Measurements from ENCODE around the gene PIEZO1. TPM values are rescaled to one million over a fixed set of nuclear protein-coding genes. Genes with fewer than 3 reads are reported as not detected.
A peak's percentile ranks its signal among the peaks of the same experiment; 100 is the strongest.

PIEZO1 gene
- total RNA-seq, 1 donor from 2014 or later, result 91.7 TPM

DNA sequence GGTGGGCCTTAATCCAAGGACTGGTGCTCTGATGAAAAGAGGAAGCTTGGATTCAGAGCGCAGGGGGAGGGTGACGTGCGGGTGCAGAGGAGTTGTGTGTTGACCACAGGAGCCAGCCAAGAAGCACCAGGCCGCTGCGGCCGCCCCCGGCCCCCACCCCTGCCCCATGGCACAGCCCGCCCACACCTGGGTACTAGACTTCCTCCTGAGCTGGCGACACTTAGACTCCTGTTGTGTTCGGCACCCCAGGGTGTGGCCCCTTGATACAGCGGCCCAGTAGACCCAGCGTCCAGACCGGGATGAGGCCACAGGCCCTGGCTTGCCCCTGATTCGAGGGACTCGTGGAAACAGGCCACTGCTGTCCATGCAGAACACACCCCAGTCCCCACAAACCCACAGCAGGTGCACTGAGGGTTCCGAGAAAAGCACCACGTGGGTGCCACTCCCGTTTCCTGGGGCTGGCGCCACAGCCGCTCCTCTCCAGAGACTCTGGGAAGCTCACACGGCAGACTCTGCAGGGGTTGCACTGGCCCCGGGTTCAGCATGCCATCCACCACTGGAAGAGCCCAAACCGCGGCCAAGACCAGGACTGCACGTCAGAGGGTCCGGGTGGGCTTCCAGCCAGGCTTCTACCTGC lies 93.0 kb downstream of the PIEZO1 start:
- DNase-seq (ENCODE audit: low spot score), result no peak

DNA sequence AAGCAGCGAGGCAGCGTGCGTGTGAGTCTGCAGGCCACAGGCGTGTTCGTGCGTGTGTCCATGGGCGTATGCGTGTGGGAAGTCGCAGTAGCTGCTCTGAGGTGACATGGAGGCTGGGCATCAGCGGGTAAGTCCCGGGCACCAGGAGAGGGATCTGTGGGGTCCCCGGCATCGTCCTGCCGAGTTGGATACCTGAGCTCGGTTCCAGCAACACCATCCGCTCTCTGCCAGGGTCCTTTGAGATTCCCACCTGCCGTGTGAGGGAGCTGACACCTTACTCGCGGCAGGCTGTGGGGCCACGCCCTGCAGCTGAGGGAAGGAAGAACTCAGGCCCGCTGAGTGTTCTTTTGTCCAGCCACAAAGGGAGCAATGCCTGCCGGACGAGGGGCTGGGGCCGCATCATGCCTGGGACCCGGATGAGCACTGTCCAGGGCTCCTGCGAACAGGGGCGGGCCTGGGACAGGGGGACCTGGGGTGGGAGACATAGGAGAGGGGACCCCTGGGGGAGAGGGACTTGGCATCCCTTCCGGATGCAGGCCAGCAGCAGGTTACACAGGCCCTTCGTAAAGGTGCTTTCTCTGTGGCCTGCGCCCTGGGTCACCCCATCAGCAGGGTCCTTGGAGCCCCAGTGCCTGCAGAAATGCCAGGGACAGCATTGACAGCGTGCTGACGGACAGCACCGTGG lies 93.7 kb downstream of the PIEZO1 start:
- DNase-seq (ENCODE audit: low spot score), result no peak

- DNase-seq (ENCODE audit: low spot score), result no peak
Measured at GRCh38 chr16:88690341-88691128, 94.5 kb downstream of the PIEZO1 start.

DNA sequence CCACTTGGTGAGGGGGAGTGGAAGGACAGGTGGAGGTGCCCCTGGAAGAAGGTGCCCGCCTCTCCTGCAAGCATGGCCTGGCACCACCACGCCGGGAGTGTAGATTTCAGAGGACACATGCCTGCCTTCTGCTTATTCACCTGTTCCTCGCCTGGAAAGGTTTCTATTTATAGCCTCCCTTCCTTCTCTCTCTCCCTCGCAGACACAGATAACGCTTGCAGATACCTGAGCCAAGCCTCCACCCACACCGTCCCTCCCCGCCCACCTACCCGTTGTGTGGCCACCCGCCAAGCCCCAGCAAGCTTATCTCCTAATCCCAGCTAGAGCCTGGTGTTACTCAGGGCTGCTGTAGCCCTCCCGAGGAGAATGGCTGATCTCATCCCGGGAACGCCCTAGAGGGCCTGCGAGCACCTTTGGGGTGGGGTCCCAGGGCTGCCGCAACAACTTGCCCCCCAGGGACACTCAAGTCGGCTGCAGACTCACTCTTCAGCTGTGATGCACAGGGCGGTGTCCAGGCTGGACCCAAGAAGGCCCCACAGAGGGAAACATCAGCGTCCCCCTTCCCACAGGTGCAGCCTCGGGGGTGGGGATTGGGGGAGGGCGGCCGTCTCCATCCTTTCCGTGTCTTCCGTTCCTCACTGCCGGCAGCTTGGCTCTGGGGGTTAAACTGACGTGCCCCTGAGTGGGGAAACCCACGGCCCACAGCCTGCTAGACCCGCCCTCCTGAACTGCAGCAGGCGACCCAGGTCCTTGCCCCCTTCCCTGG lies 96.8 kb downstream of the PIEZO1 start:
- peak; percentile 32 for DNase-seq (ENCODE audit: low spot score)

DNA sequence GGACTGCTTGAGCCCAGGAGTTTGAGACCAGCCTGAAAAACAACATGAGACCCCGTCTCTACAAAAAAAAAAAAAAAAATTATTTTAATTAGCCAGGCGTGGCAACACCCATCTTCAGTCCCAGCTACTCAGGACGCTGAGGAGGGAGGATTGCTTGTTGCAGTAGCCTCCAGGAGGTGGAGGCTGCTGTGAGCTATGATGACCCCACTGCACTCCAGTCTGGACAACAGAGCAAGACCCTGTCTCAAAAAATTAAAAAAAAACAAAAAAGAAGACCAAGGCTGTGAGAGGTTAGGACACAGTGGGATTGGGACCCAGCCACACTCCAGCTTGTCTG lies 97.4 kb downstream of the PIEZO1 start:
- DNase-seq (ENCODE audit: low spot score), result no peak

GRCh38 chr16:88687254-88687576 lies 97.8 kb downstream of the PIEZO1 start:
- DNase-seq (ENCODE audit: low spot score), result no peak

DNA sequence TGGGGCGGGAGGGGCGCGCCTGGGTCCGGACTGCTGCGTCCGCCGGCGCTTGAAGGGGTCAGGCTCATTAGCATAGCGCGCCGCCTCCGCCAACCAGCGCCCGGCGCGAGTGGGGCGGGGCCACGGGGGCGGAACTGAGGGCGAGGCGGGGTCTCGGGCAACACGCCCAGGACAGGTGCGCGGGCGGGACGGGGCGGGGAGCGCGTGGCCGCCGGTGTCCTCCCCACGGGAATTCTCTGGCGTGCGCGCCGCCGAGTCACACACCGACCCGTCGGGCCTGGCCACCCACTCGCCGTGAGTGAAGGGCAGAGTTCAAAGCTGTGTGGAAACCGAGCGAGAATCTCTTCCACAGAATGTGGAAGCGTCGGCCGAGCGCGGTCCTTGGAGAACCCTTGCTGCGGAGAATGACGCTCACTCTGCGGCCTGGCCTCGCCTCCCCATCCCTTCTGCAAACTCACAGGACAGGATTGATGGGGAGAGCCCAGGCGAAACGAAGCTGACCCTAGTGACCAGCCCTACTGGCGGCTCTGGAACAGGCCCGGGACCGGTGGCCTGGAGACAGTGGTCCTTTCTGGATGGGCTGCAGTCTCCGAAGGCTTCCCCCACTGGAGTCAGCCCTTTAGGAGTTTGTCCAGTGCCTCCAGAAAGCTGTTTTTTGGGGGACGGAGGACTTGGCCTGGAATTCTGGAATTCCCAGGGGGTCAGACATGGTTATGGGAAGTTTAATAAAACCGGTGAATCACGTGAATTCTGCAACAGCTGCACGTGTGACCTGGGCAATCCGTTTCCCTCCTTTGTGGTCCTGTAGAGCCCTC lies 98.4 kb downstream of the PIEZO1 start, which contains the start of gene SNAI3:
SNAI3 (minus strand) TSS at position 69 of the 815 bp plus-strand sequence. CDS start 101 bp downstream, outside the sequence.
- DNase-seq (ENCODE audit: low spot score), result peak; percentile 64

- DNase-seq (ENCODE audit: low spot score), result no peak
Measured at GRCh38 chr16:88686062-88686438, 99.0 kb downstream of the PIEZO1 start.

DNA sequence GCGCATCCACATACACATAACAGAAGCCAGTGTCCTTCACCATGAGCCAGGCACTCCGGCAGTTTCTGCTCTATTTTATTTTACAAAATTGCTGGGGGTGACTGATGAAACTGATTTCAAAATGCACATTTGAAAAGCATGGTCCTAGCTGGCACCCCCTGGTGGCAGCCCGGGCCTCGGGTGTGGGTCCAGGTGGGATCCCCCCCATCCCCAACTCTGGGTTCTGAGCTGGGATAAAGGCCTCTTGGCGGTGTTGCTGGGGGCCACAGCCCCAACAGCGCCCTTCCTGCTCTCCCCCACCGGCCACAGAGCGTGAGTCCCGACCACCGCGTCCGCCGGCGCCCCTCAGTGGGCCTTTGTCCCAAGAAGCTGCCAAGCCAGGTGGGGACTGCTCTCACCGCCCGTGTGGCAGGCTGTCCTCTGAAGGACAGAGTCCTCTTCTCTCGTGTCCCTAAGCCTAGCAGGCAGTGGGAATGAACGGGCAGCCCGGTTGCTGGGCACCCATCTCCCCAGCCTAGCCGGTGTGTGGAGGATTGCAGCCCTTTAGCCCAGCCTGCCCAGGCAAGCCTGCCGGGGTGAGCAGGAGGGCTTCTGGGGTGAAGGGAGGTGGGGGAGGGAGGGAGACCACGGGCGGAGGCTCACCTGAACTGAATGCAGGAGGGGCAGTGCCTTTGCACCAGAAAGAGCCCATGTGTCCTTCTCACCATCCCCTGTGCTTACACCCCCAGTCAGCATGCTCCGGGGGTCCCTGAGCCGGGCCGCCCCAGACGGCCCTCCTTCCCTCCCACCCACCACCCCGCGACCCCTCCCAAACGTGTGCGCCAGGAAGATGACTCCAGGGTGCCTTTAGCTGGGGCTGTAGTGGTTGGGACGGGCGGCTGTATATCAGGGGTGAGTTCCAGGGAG lies 99.6 kb downstream of the PIEZO1 start:
- no peak for DNase-seq (ENCODE audit: low spot score)

DNA sequence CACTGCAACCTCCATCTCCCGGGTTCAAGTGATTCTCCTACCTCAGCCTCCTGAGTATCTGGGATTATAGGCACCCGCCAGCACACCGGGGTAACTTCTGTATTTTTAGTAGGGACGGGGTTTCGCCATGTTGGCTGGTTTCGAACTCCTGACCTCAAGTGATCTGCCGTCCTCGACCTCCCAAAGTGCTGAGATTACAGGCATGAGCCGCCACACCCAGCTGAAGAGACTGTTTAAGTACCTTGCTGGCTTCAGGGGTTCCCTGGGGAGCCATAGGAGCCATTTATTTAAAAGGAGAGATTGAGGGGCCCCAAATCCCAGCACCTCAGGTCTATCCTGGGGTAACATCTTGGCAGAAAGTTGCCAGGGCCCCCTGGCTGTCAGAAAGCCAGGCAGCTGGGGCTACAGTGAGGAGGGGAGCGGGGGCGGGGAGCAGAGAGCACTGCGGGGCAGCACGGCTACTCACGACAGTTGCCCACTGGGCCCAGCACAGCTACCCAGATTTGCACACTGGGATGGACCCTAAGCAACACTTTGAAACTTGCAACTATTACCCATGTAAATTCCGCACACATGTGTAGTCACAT lies 100.4 kb downstream of the PIEZO1 start:
- no peak for DNase-seq (ENCODE audit: low spot score)

DNA sequence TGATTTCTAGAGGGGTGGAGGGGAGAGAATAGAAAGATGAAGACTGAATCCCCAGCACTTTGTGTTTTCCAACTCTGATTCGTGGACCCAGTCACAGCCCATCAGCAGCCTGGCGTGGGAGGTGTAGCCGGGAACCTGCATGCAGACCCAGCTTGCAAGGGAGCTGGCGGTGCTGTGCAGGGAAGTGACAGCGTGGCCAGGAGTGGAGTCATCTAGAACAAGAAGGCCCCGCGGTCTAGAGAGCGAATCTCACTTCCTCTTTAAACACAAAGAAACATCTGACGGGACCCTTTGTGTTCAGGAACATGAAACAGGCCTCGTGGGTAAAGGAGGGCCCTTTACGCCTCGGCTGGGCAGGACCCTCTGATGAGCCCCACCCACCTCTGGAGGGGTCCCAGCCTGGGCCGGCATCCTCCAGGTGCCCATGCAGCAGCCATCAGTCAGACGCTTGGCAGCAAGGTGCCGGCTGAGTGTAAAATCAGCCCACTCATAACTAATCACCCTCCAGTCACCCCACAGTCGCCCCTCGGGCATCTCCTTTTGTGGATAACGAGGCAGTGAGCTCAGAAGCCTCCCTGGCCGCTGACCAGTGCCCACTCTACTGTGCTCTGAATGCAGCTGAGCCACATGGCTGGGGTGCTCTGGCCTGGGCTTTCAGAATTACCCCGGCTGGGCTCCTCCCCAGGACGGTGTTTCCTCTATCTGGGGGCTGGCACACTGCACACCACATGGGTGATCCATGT lies 103.1 kb downstream of the PIEZO1 start:
- DNase-seq (ENCODE audit: low spot score), result no peak

DNA sequence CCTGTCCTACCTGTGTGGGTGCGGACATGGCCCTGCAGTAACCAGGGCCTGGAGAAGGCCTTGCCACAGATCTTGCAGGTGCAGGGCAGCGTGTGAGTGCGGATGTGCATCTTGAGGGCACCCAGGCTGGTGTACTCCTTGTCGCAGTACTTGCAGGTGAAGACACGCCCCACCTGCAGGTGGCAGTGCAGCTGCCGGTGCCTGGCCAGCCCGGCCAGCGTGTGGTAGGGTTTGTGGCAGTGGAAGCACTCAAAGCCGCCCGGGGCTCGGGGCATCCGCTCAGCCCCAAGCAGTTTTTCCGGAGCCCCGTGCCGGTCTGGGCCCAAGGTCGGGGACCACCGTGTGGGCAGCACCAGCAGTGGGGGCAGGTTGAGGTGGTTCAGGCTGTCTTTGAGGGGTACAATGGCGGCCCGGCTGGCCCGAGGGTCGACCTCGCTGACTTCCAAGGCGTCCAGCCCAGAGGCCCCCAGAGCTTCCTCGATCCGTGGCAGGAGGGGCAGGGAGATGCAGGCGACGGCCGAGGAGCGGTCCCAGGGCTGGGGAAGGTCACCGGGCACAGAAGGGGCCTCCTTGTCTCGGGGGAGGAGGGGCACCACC lies 103.8 kb downstream of the PIEZO1 start:
- no peak for DNase-seq (ENCODE audit: low spot score)

- DNase-seq (ENCODE audit: low spot score), result no peak
Measured at GRCh38 chr16:88680554-88681083, 104.4 kb downstream of the PIEZO1 start.

GRCh38 chr16:88678224-88678979 lies 106.6 kb downstream of the PIEZO1 start:
- no peak for DNase-seq (ENCODE audit: low spot score)

GRCh38 chr16:88677721-88678120 lies 107.3 kb downstream of the PIEZO1 start:
- no peak for DNase-seq (ENCODE audit: low spot score)

- DNase-seq (ENCODE audit: low spot score), result no peak
Measured at GRCh38 chr16:88676502-88677242, 108.3 kb downstream of the PIEZO1 start.

Data from umbilical cord (tissue), 2 donors.